ENCODE measurements around the gene COG1.

The COG1 gene

DNA sequence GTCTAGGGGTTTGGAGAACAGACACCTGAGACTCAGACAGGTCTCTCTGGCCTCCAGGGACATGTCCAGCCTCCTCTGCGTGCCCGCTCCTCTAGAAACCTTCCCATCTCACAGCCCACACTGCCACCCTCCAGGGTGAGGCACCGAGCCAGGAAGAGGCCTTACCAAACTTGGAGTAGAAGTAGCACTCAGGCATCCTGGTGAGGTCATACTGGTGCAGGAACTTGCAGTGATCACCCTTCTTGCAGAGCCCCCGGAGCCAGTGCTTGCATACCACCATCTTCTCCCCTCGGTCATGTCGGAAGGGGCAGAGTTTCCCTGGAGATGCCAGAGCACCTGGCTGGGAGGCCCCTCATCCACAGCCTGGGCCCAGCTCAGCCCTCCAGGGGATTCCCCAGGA lies 64.7 kb downstream of the COG1 start:
- Histone ChIP-seq H3K9me3 (ENCODE audit: control insufficient read depth, insufficient read depth, low read depth, low read length) (no peaks in the 10 kb centered on the region), H3K27me3 (ENCODE audit: control insufficient read depth, insufficient read depth, low read length) (0 out of 2 replicates have a peak, but pooled peaks cover 3% of the 10 kb centered on the region), H3K4me3 (ENCODE audit: low read depth, low read length) (no peak overlapping the region), H3K27ac (ENCODE audit: low read depth, low read length) (no peak overlapping the region), H3K9ac (ENCODE audit: low read length) (no peak overlapping the region), H3K36me3 (ENCODE audit: control insufficient read depth, insufficient read depth, low read length) (no peaks in the 10 kb centered on the region), H3K4me1 (ENCODE audit: control insufficient read depth, insufficient read depth, low read length) (peaks cover 18% of the 10 kb centered on the region)

All from HUES6 (cell line).